HepG2 (cell line): ENCODE measurements around the gene NME7. TPM values are rescaled to one million over a fixed set of nuclear protein-coding genes. Genes with fewer than 3 reads are reported as not detected.
A peak's percentile ranks its signal among the peaks of the same experiment; 100 is the strongest.

Source experiments
- AFF4 ChIP-seq: sonication (generic); formaldehyde crosslinking; IDR thresholded peaks from 2 replicates; pipeline ENCODE4 v1.4.0; 2020; ENCODE audit warnings: missing genetic modification reagents
- HNRNPLL ChIP-seq: fragments of 200-400 bp; formaldehyde crosslinking; IDR thresholded peaks from 2 replicates; pipeline ENCODE4 v1.6.1; 2017; ENCODE audit warnings: mild to moderate bottlenecking, low read depth, low read length; ENCODE audit not compliant: poor library complexity, severe bottlenecking
- HOXD1 ChIP-seq: sonication (generic); formaldehyde crosslinking; IDR thresholded peaks from 2 replicates; pipeline ENCODE4 v1.5.0; 2020; ENCODE audit warnings: missing genetic modification reagents
- IRX3 ChIP-seq: sonication (generic); formaldehyde crosslinking; IDR thresholded peaks from 2 replicates; pipeline ENCODE4 v1.8.1; 2023; ENCODE audit warnings: mild to moderate bottlenecking, low read depth, missing genetic modification reagents, borderline replicate concordance
- PHF8 ChIP-seq: sonication (generic); formaldehyde crosslinking; IDR thresholded peaks from 2 replicates; pipeline ENCODE4 v1.5.0; 2020; ENCODE audit warnings: missing genetic modification reagents
- POLR2A ChIP-seq, 2 experiments: IDR thresholded peaks; 2 replicates each; pipeline ENCODE4 v1.6.1; 2011; ENCODE audit warnings: low read depth in 2 of 2, low read length in 2 of 2, mild to moderate bottlenecking in 1 of 2, moderate library complexity in 1 of 2; ENCODE audit not compliant: insufficient read depth in 1 of 2
- SAP130 ChIP-seq: IDR thresholded peaks from 2 replicates; pipeline ENCODE4 v1.6.1; 2016; ENCODE audit warnings: low read depth
- SRSF1 ChIP-seq: fragments of 200-400 bp; formaldehyde crosslinking; optimal IDR thresholded peaks from 2 replicates; pipeline ENCODE3; 2017; ENCODE audit warnings: mild to moderate bottlenecking, low read depth, low read length, moderate library complexity
- ZBTB44 ChIP-seq: sonication (generic); formaldehyde crosslinking; IDR thresholded peaks from 2 replicates; pipeline ENCODE4 v1.4.0; 2020; ENCODE audit warnings: missing genetic modification reagents
- ZC3H4 ChIP-seq: sonication (generic); formaldehyde crosslinking; IDR thresholded peaks from 2 replicates; pipeline ENCODE4 v1.4.0; 2020; ENCODE audit warnings: missing genetic modification reagents, borderline replicate concordance
- ZNF773 ChIP-seq: sonication (generic); formaldehyde crosslinking; IDR thresholded peaks from 2 replicates; pipeline ENCODE4 v1.4.0; 2020; ENCODE audit warnings: missing genetic modification reagents, borderline replicate concordance
- polyA plus RNA-seq, 8 experiments: library from polyadenylated mRNA; depleted of rRNA in 3 of 8; stranded (reverse) in 7 of 8; unstranded in 1 of 8; fragments of >200 nt; fragmentation: Illumina TruSeq in 4 of 8; extraction: Trizol in 4 of 8; gene quantifications; 2 replicates each; pipeline versions ENCODE4 v1.2.1 to v1.2.3, GENCODE V29; 2011 to 2016; ENCODE audit warnings: low read depth in 4 of 8, missing spikeins in 1 of 8, mixed read lengths in 1 of 8; ENCODE audit not compliant: insufficient read depth in 1 of 8
- total RNA-seq, 5 experiments: library from RNA; depleted of rRNA; stranded (reverse); fragments of >200 nt; fragmentation: Illumina TruSeq; extraction: Trizol; gene quantifications; 2 replicates each; pipeline ENCODE4 v1.2.3, GENCODE V29; 2016; ENCODE audit warnings: low read depth in 1 of 5
- TF ChIP-seq, protein P1 (sequence below): sonication (generic); formaldehyde crosslinking; IDR thresholded peaks from 2 replicates; pipeline ENCODE4 v1.5.1; 2020; ENCODE audit warnings: missing genetic modification reagents, mild to moderate bottlenecking, borderline replicate concordance
- TF ChIP-seq, protein P2 (sequence below): sonication (generic); formaldehyde crosslinking; IDR thresholded peaks from 2 replicates; pipeline ENCODE4 v1.8.1; 2022; ENCODE audit warnings: low read depth, mild to moderate bottlenecking, missing genetic modification reagents
- TF ChIP-seq, protein P3 (sequence below), 2 experiments: sonication (generic) in 1 of 2; formaldehyde crosslinking in 1 of 2; IDR thresholded peaks; 2 replicates each; pipeline versions ENCODE4 v1.4.0 to v1.6.1; 2018 to 2020; ENCODE audit warnings: missing genetic modification reagents in 2 of 2, borderline replicate concordance in 1 of 2, low read depth in 1 of 2, mild to moderate bottlenecking in 1 of 2, missing biosample characterization in 1 of 2

Gene NME7
- total and polyA plus RNA-seq, 2 of the 13 experiments (the other 11 are each of a cell fraction or from before 2014, with no cell fraction given) = 9.4 to 22.5 TPM

GRCh38 chr1:169106921-169107602, 260.5 kb downstream of the NME7 start (continued):
- TF ChIP-seq, protein P1, sequence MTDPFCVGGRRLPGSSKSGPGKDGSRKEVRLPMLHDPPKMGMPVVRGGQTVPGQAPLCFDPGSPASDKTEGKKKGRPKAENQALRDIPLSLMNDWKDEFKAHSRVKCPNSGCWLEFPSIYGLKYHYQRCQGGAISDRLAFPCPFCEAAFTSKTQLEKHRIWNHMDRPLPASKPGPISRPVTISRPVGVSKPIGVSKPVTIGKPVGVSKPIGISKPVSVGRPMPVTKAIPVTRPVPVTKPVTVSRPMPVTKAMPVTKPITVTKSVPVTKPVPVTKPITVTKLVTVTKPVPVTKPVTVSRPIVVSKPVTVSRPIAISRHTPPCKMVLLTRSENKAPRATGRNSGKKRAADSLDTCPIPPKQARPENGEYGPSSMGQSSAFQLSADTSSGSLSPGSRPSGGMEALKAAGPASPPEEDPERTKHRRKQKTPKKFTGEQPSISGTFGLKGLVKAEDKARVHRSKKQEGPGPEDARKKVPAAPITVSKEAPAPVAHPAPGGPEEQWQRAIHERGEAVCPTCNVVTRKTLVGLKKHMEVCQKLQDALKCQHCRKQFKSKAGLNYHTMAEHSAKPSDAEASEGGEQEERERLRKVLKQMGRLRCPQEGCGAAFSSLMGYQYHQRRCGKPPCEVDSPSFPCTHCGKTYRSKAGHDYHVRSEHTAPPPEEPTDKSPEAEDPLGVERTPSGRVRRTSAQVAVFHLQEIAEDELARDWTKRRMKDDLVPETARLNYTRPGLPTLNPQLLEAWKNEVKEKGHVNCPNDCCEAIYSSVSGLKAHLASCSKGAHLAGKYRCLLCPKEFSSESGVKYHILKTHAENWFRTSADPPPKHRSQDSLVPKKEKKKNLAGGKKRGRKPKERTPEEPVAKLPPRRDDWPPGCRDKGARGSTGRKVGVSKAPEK (CRISPR knock-in tag) = no peak
- TF ChIP-seq, protein P2, sequence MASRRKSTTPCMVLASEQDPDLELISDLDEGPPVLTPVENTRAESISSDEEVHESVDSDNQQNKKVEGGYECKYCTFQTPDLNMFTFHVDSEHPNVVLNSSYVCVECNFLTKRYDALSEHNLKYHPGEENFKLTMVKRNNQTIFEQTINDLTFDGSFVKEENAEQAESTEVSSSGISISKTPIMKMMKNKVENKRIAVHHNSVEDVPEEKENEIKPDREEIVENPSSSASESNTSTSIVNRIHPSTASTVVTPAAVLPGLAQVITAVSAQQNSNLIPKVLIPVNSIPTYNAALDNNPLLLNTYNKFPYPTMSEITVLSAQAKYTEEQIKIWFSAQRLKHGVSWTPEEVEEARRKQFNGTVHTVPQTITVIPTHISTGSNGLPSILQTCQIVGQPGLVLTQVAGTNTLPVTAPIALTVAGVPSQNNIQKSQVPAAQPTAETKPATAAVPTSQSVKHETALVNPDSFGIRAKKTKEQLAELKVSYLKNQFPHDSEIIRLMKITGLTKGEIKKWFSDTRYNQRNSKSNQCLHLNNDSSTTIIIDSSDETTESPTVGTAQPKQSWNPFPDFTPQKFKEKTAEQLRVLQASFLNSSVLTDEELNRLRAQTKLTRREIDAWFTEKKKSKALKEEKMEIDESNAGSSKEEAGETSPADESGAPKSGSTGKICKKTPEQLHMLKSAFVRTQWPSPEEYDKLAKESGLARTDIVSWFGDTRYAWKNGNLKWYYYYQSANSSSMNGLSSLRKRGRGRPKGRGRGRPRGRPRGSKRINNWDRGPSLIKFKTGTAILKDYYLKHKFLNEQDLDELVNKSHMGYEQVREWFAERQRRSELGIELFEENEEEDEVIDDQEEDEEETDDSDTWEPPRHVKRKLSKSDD = no peak
- TF ChIP-seq IRX3 (CRISPR knock-in tag) (peak; percentile 4; the same call in 1 of the 2 replicates), ZNF773 (CRISPR knock-in tag) (0 out of 2 replicates have a peak, but pooled peaks have one; percentile 28), ZC3H4 (CRISPR knock-in tag) (peak; percentile 39; the same call in 1 of the 2 replicates), PHF8 (no peak), SRSF1 (peak; percentile 7), HOXD1 (CRISPR knock-in tag) (0 out of 2 replicates have a peak, but pooled peaks have one; percentile 30), POLR2A (IDR thresholded peaks at IDR 0.05; ENCODE audit: insufficient read depth in 1 of 2, low read depth in 2 of 2, low read length in 2 of 2) (peak in 1 of 2 experiments; percentile 21; a peak in 1 of 4 replicates), AFF4 (0 out of 2 replicates have a peak, but pooled peaks have one; percentile 89), ZBTB44 (CRISPR knock-in tag) (no peak), HNRNPLL (peak; percentile 67), SAP130 (peak; percentile 33; the same call in 1 of the 2 replicates)
- TF ChIP-seq, protein P3, sequence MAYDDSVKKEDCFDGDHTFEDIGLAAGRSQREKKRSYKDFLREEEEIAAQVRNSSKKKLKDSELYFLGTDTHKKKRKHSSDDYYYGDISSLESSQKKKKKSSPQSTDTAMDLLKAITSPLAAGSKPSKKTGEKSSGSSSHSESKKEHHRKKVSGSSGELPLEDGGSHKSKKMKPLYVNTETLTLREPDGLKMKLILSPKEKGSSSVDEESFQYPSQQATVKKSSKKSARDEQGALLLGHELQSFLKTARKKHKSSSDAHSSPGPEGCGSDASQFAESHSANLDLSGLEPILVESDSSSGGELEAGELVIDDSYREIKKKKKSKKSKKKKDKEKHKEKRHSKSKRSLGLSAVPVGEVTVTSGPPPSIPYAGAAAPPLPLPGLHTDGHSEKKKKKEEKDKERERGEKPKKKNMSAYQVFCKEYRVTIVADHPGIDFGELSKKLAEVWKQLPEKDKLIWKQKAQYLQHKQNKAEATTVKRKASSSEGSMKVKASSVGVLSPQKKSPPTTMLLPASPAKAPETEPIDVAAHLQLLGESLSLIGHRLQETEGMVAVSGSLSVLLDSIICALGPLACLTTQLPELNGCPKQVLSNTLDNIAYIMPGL (CRISPR knock-in tag; IDR thresholded peaks at IDR 0.05; ENCODE audit: borderline replicate concordance in 1 of 2, low read depth in 1 of 2) = peak in 1 of 2 experiments; percentile 44; a peak in 1 of 4 replicates
